Activated naive CD4-positive, alpha-beta T cell treated with anti-CD3 and anti-CD28 coated beads for 36 hours (primary cell): Measurements from ENCODE around the gene SNX20. TPM values are rescaled to one million over a fixed set of nuclear protein-coding genes. Genes with fewer than 3 reads are reported as not detected.
A peak's percentile ranks its signal among the peaks of the same experiment; 100 is the strongest.

Experiments
- CTCF ChIA-PET: fragments of 350-600 bp; sonication (Branson Sonifier 250); formaldehyde crosslinking; loops from one replicate; lab custom pipeline; 2021; ENCODE audit warnings: antibody characterized with exemption; lab: Charles Lee
- DNase-seq: peaks from one replicate; pipeline ENCODE4 v3.0.0-alpha.2; 2020
- H3K27ac Mint-ChIP-seq: one replicate; pipeline ENCODE4 v1.8.0; 2021; ENCODE audit warnings: mild to moderate bottlenecking, mixed read lengths
- H3K27me3 Mint-ChIP-seq: one replicate; pipeline ENCODE4 v1.8.0; 2021; ENCODE audit warnings: low read depth, mixed read lengths
- H3K36me3 Mint-ChIP-seq: one replicate; pipeline ENCODE4 v1.8.0; 2021; ENCODE audit warnings: low read depth, mixed read lengths
- H3K4me1 Mint-ChIP-seq: one replicate; pipeline ENCODE4 v1.8.0; 2021; ENCODE audit warnings: low read depth, mixed read lengths
- H3K4me3 Mint-ChIP-seq: one replicate; pipeline ENCODE4 v1.8.0; 2021; ENCODE audit warnings: mild to moderate bottlenecking, moderate library complexity, mixed read lengths
- H3K9me3 Mint-ChIP-seq: one replicate; pipeline ENCODE4 v1.8.0; 2021; ENCODE audit warnings: mixed read lengths
- intact Hi-C: fragments of 100-400 bp; cut with micrococcal nuclease; formaldehyde crosslinking; loops from one replicate; pipeline ENCODE4 v1.15.1; 2023
- total RNA-seq, 2 experiments: library from RNA; stranded (reverse); gene quantifications; one replicate each; pipeline ENCODE4 v1.2.3, GENCODE V29; 2021

SNX20 gene
- total RNA-seq, 2 experiments from 2014 or later, result 29.6 to 30.3 TPM

GRCh38 chr16:50699326-50700159 is 18.4 kb upstream of the SNX20 start:
- peak overlapping the region; percentile 84 for H3K27ac Mint-ChIP-seq
- H3K27me3 Mint-ChIP-seq, result no peaks in the 10 kb centered on the region
- peaks cover 10% of the 10 kb centered on the region for H3K9me3 Mint-ChIP-seq
- DNase-seq, result peak; percentile 79
- H3K4me3 Mint-ChIP-seq, result peak overlapping the region; percentile 7
- CTCF ChIA-PET, result interaction anchor here (0.5 to 1.3 kb wide), 4 partner anchors 12 to 306 kb away, joined by 3 to 11 read pairs (median 4); partner anchors contain the start of gene SNX20
- intact Hi-C loops, result loop anchor here (1.0 kb wide), 2 partner anchors 9 to 43 kb away; partner anchors contain the start of gene CYLD
- peaks cover 10% of the 10 kb centered on the region for H3K36me3 Mint-ChIP-seq
- H3K4me1 Mint-ChIP-seq, result peaks cover 55% of the 10 kb centered on the region

DNA sequence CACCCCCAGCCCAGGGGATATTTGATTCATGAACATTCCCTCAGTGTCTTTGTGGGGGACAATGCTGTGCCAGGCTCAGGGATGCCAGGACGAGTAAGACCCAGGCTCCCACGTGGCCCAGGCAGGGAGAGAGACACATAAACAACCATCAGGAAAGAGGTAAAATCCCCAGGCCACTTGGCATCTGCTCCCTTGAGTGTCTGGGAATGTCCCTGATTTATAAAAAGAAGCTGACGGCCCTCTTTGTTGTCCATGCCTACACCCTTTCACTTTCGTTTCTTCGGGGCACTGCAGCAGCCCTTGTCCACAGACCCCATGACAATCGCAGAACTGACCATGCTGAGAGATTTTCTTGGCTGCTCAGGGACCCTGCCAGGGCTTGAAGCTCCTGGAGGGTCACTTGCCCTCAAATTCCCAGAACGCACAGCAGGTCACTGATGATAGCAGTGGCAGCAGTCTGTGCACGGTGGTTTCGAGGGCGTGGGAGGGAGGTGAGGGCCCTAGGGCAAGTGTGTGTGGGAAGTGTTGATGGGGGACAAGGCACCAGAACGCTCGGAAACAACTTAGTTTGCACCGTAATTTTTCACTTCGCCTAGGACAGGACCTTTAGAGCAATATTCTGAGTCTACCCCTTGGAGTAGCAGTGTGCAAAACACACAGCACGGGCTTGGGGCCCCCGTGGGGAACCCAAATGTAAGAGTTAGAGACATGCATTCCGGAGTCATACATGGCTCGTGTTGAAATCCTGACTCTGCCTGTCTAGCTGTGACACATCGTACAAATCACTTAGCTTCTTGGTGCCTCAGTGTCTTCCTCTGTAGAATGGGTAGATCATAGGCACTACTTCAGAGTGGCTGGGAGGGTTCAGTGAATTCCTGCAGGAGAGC is 17.0 kb upstream of the SNX20 start:
- no peaks in the 10 kb centered on the region for H3K36me3 Mint-ChIP-seq
- no peaks in the 10 kb centered on the region for H3K9me3 Mint-ChIP-seq
- intact Hi-C loops, result no loop called here
- H3K27ac Mint-ChIP-seq, result peak overlapping the region; percentile 79
- CTCF ChIA-PET, result interaction anchor here (0.5 to 2.1 kb wide), 6 partner anchors 13 to 416 kb away, joined by 3 to 7 read pairs (median 5); partner anchors contain the start of gene SNX20
- H3K27me3 Mint-ChIP-seq, result no peaks in the 10 kb centered on the region
- H3K4me3 Mint-ChIP-seq, result peak overlapping the region; percentile 59
- peak; percentile 46 for DNase-seq
- H3K4me1 Mint-ChIP-seq, result peaks cover 64% of the 10 kb centered on the region

- DNase-seq, result no peak
- Mint-ChIP-seq H3K9me3 (no peaks in the 10 kb centered on the region), H3K4me3 (peak overlapping the region; percentile 59), H3K27ac (peak overlapping the region; percentile 79), H3K27me3 (no peaks in the 10 kb centered on the region), H3K4me1 (peaks cover 72% of the 10 kb centered on the region), H3K36me3 (no peaks in the 10 kb centered on the region)
- intact Hi-C loops, result no loop called here
- CTCF ChIA-PET, result interaction anchor here (1.1 to 2.1 kb wide), 4 partner anchors 13 to 109 kb away, joined by 6 to 7 read pairs (median 6); no protein-coding TSS in a partner anchor
Observed at GRCh38 chr16:50697421-50697715, 16.3 kb upstream of the SNX20 start.

- intact Hi-C loops, result loop anchor here (1.0 kb wide), 1 partner anchor 11 kb away; no protein-coding TSS in a partner anchor
- no peaks in the 10 kb centered on the region for H3K9me3 Mint-ChIP-seq
- H3K4me3 Mint-ChIP-seq, result no peak overlapping the region
- peaks cover 73% of the 10 kb centered on the region for H3K4me1 Mint-ChIP-seq
- H3K36me3 Mint-ChIP-seq, result no peaks in the 10 kb centered on the region
- H3K27me3 Mint-ChIP-seq, result no peaks in the 10 kb centered on the region
- CTCF ChIA-PET, result interaction anchor here (1.1 to 2.1 kb wide), 5 partner anchors 12 to 28 kb away, joined by 3 to 7 read pairs (median 3); no protein-coding TSS in a partner anchor
- peak; percentile 46 for DNase-seq
- H3K27ac Mint-ChIP-seq, result peak overlapping the region; percentile 34
Observed at GRCh38 chr16:50696575-50697420, 15.7 kb upstream of the SNX20 start.

GRCh38 chr16:50696126-50696525 is 15.0 kb upstream of the SNX20 start:
- Mint-ChIP-seq H3K9me3 (no peaks in the 10 kb centered on the region), H3K4me3 (no peak overlapping the region)
- CTCF ChIA-PET, result interaction anchor here (1.1 to 1.7 kb wide), 5 partner anchors 13 to 118 kb away, joined by 3 to 6 read pairs (median 3); no protein-coding TSS in a partner anchor

GRCh38 chr16:50695017-50696000 is 14.2 kb upstream of the SNX20 start:
- CTCF ChIA-PET, result interaction anchor here (0.5 to 1.7 kb wide), 4 partner anchors 17 to 119 kb away, joined by 3 read pairs; no protein-coding TSS in a partner anchor
- Mint-ChIP-seq H3K36me3 (no peaks in the 10 kb centered on the region), H3K27ac (no peak overlapping the region), H3K27me3 (no peaks in the 10 kb centered on the region), H3K4me1 (peaks cover 71% of the 10 kb centered on the region), H3K9me3 (no peaks in the 10 kb centered on the region), H3K4me3 (no peak overlapping the region)
- intact Hi-C loops, result no loop called here
- DNase-seq, result no peak

More at GRCh38 chr16:50696126-50696525, 15.0 kb upstream of the SNX20 start:
- intact Hi-C loops, result loop anchor here (1.0 kb wide), 1 partner anchor 11 kb away; no protein-coding TSS in a partner anchor
- no peak for DNase-seq
- H3K27me3 Mint-ChIP-seq, result no peaks in the 10 kb centered on the region
- peaks cover 73% of the 10 kb centered on the region for H3K4me1 Mint-ChIP-seq
- no peaks in the 10 kb centered on the region for H3K36me3 Mint-ChIP-seq
- peak overlapping the region; percentile 34 for H3K27ac Mint-ChIP-seq

- H3K9me3 Mint-ChIP-seq, result no peaks in the 10 kb centered on the region
- peak overlapping the region; percentile 67 for H3K4me3 Mint-ChIP-seq
- H3K27me3 Mint-ChIP-seq, result no peaks in the 10 kb centered on the region
- peak overlapping the region; percentile 37 for H3K27ac Mint-ChIP-seq
- no peaks in the 10 kb centered on the region for H3K36me3 Mint-ChIP-seq
- CTCF ChIA-PET, result interaction anchor here (0.7 kb wide), 1 partner anchor 51 kb away, joined by 3 read pairs; no protein-coding TSS in a partner anchor
- H3K4me1 Mint-ChIP-seq, result peaks cover 60% of the 10 kb centered on the region
- no peak for DNase-seq
- intact Hi-C loops, result no loop called here
Observed at GRCh38 chr16:50694206-50694605, 13.1 kb upstream of the SNX20 start.

DNA sequence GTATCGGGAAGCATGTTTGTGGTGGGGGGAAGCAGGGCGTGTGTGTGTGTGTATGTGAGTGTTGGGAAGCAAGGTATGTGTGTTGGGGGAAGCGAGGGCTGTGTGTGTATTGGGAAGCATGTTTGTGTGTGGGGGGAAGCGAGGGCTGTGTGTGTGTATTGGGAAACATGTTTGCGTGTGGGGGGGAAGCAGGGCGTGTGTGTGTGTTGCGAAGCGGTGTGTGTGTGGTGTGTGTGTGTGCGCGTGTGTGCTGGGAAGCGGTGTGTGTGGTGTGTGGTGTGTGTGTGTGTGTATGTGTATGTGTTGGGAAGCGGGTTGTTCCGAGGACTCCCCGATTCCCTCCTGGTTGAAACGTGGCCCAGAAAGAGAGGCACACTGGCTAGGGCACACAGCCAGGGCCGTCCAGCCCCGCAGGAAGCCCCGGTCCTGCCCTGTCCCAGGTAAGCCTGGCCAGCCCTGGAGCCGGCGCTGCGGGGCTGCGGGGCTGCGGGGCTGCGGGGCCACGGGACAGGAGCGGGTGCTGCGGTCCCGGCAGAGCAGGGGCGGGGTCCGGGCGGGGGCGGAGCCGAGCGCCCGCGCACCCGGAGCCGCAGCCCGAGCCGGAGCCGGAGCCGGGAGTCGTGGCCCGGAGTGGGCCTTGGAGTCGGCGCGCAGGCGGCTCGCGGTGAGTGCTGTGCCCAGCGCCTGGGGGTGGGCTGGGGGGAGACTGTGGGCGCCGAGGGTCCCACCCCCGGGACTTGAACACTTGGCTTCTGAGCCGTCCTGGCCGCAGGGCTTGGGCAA is 12.1 kb upstream of the SNX20 start, which contains the start of gene NOD2:
Gene NOD2 (plus strand): TSS at position 608 of the 783 bp plus-strand sequence. CDS start 5,890 bp downstream, outside the sequence.
- H3K27me3 Mint-ChIP-seq, result no peaks in the 10 kb centered on the region
- peaks cover 50% of the 10 kb centered on the region for H3K4me1 Mint-ChIP-seq
- CTCF ChIA-PET, result no interaction called here
- H3K27ac Mint-ChIP-seq, result peak within 1 kb of the TSS; percentile 37
- DNase-seq, result peak; percentile 30
- no peaks in the 10 kb centered on the region for H3K36me3 Mint-ChIP-seq
- intact Hi-C loops, result no loop called here
- peak within 1 kb of the TSS; percentile 67 for H3K4me3 Mint-ChIP-seq
- no peaks in the 10 kb centered on the region for H3K9me3 Mint-ChIP-seq

GRCh38 chr16:50692644-50692998 is 11.5 kb upstream of the SNX20 start:
- Mint-ChIP-seq H3K27ac (no peak overlapping the region), H3K9me3 (no peaks in the 10 kb centered on the region), H3K4me3 (peak overlapping the region; percentile 57), H3K36me3 (no peaks in the 10 kb centered on the region), H3K27me3 (no peaks in the 10 kb centered on the region), H3K4me1 (peaks cover 44% of the 10 kb centered on the region)
- CTCF ChIA-PET, result no interaction called here
- DNase-seq, result no peak
- intact Hi-C loops, result no loop called here

DNA sequence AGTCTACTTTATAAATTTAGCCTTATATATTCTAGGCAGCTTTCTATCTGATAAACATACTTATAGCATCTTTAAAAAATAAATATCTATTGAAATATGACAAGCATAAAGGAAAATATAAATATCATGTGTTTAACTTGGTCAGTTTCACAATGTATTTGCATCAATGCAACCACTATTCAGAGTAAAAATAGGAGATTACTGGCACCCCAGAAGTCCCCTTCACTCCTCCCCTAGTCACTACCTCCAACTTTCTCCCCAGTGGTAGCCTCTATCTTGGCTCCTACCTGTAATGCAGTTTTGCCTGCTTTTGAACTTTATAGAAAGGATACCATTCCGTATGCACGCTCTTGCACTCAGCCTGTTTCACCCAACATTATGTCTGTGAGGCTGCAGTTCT is 9.1 kb upstream of the SNX20 start:
- Mint-ChIP-seq H3K4me3 (no peak overlapping the region), H3K27ac (no peak overlapping the region), H3K4me1 (peaks cover 34% of the 10 kb centered on the region), H3K36me3 (no peaks in the 10 kb centered on the region), H3K9me3 (no peaks in the 10 kb centered on the region), H3K27me3 (no peaks in the 10 kb centered on the region)
- CTCF ChIA-PET, result no interaction called here
- intact Hi-C loops, result no loop called here
- DNase-seq, result no peak
